Right renal cortex interstitium (tissue), 3 donors: ENCODE measurements around the gene RFPL2. TPM values are rescaled to one million over a fixed set of nuclear protein-coding genes. Genes with fewer than 3 reads are reported as not detected.

Experiments
- DNase-seq, 3 donors: peaks; one replicate each; pipeline ENCODE4 v3.0.0-alpha.2; 2013; ENCODE audit warnings: low read depth in 3 of 3, low spot score in 2 of 3
- polyA plus RNA-seq, 3 donors: library from polyadenylated mRNA; unstranded; fragments of 120-200 nt; gene quantifications; one replicate each; pipeline ENCODE4 v1.2.1, GENCODE V29; 2013; ENCODE audit not compliant: insufficient read length in 3 of 3

RFPL2 gene
- under 1 TPM; 0.25 to 0.58 (median 0.35) TPM for polyA plus RNA-seq

GRCh38 chr22:32204856-32205722 is at the start of gene RFPL2:
RFPL2 (minus strand) TSS chr22:32205073; CDS start chr22:32202451, 2,622 bp downstream.
- no peak for DNase-seq

DNA sequence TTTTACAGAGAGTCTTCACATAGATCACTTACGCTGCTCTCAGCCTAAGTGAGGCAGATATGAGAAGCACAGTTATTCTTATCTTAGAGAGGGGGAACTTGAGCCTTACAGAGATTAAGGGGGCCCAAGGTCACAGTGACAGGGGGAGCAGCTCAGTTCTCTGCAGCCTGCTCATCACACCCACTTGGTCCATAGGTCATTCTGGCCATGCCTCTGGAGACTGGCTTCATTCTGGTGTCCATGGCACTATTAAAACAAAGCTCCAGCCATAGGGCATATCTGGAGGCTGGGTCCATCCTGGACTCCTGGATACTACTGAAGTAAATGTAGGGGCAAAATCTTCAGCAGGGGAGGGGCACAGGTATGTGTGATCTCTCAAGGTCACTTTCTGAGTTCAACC is 44.4 kb upstream of the RFPL2 start:
- DNase-seq = no peak

DNA sequence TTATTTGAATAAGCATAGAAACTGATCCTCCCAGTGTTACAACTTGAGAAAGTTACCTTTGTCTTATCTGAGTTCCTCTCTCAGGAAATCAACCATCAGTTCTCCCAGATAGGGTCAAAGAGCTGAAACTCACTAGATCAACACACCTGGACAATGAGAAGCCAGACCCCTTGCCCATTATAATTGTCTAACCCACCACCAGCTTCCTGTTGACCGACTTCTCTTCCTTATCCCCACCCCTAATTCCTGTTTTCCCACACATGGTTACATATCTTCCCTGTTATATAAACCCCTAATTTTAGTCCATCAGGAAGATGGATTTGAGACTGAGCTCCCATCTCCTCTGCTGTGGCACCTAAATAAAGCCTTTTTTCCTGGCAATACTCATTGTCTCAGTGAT is 43.4 kb upstream of the RFPL2 start:
- no peak for DNase-seq

DNA sequence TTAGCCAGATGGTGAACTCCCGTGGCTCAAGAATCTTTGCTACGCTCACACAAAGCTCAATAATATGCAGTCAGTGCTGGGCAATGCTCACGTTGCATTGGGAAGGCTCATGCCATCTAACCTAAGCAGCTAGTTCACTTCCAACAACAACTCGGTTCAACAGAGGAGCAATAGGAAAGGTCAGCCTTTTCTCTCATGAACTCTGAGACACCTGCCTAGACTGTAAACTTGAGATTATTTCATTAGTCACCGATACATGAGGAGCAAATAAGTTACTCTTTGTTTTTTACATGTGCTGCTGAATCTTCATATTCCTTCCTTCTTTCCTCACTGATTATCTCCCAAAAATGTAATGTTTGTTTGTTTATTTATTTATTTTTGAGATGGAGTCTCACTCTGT is 41.3 kb upstream of the RFPL2 start:
- no peak for DNase-seq

- DNase-seq = no peak
Measured at GRCh38 chr22:32245042-32245441, 40.2 kb upstream of the RFPL2 start.

DNA sequence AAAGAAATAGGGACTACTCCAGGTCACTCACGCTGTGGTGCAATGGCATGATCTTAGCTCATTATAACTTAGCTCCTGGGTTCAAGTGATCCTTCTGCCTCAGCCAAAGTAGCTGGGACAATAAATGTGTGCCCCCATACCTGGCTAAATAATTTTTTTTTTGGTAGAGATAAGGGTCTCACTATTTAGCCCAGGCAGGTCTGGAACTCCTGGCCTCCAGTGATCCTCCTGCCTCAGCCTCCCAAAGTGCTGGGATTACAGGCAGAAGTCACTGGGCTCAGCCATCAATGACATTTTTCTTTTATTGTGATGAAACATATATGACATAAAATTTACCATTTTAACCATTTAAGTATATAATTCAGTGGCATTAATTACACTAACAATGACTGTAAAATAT is 39.7 kb upstream of the RFPL2 start:
- no peak for DNase-seq

- DNase-seq = no peak
Measured at GRCh38 chr22:32240461-32240860, 35.6 kb upstream of the RFPL2 start.

DNA sequence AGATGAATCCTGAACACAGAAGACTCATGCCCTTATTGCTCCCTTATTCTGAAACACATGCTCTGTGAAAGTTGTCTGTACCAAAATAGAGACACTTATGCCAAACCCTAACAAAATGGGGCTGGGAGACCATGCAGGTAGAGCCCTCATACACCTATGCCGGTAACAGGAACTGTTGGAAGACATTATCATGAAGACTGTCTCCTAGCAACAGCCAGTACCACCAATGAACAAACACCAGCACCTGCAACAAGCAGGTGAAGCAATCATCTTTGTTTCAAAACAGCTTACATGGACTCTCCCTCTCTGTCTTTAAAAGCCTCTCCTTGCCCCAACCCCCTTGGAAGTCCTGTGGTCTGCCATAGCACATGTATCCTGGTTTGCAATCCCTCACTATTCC is 33.0 kb upstream of the RFPL2 start:
- DNase-seq = no peak

- DNase-seq = no peak
Measured at GRCh38 chr22:32236970-32237369, 32.1 kb upstream of the RFPL2 start.

- DNase-seq = no peak
Measured at GRCh38 chr22:32233091-32233490, 28.2 kb upstream of the RFPL2 start.

DNA sequence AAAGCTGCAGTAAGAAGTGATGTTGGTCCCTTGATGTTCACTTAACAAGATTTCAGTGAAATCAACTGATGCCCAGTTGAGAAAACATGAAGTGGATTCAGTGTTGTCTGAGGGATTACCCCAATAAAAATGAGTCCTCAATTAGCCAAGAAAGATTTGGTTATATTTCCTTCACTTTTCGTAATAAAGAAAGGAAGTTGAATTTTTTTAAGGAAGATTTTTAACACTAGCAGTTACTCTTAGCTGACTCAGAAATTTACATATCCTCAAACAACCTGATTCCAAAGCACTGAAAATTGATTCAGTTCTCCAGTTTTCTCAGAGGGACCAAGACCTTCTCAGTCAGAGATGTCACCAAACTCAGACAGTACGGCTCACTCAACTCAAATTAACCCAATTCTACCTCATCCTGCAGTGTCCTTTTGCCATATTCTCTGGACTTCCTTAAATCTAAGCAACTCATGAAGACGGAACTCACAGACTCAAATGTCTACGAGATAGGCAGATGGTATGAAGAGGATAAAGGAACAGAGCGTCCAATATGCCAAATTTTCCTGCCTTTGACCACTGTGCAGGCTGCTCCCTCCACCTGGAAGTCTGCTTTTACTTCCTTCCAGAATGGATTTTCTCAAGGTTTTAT is 27.4 kb upstream of the RFPL2 start:
- no peak for DNase-seq

GRCh38 chr22:32226326-32227104 is 21.6 kb upstream of the RFPL2 start:
- DNase-seq = no peak

DNA sequence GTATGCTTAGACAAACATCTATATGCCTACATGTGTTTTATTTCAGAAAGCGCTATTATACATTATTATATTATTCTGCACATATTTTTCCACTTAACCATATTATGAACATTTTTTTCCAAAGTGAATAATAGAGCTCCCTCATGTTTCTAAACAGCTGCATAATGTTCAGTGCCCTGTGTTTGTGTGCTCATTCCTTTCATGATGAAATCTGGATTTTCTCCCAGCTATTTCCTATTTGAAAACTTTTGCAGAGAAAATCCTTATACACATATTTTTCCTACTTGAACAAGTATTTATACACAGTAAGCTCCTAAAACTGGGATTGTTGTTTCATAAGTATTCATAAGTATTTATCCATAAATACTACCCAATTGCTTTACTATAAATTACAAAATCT is 18.1 kb upstream of the RFPL2 start:
- DNase-seq = no peak

GRCh38 chr22:32219026-32219425 is 14.2 kb upstream of the RFPL2 start:
- no peak for DNase-seq

DNA sequence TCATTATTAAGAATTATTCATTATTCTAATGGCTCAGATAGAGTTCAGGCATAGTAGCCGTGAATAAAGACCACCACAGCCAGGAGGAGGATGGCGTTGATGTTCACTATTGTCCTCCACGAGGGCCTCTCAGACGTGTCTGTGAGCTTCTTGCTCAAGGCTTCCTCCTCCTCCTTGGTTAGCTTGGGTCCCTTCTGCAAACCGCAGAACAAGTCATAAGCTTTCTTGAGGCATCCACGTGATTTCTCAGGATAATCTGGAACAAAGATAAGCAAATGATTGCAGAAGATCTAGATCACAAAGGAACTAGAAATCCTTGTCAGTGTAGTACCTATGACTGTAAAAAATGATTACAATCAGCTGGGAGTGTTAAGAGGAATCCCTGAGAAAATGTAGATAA is 13.6 kb upstream of the RFPL2 start:
- no peak for DNase-seq

- DNase-seq = no peak
Measured at GRCh38 chr22:32217465-32217864, 12.6 kb upstream of the RFPL2 start.

DNA sequence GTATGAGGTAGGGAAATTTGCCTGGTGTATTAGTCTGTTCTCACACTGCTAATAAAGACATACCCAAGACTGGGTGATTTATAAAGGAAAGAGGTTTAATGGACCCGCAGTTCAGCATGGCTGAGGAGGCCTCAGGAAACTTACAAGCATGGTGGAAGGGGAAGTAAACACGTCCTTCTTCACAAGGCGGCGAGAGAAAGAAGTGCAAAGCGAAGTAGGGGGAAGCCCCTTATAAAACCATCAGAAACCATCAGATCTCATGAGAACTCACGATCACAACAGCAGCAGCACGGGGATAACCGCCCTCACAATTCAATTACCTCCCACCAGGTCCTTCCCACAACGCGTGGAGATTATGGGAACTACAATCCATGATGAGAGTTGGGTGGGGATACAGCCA is 12.0 kb upstream of the RFPL2 start:
- DNase-seq = no peak

DNA sequence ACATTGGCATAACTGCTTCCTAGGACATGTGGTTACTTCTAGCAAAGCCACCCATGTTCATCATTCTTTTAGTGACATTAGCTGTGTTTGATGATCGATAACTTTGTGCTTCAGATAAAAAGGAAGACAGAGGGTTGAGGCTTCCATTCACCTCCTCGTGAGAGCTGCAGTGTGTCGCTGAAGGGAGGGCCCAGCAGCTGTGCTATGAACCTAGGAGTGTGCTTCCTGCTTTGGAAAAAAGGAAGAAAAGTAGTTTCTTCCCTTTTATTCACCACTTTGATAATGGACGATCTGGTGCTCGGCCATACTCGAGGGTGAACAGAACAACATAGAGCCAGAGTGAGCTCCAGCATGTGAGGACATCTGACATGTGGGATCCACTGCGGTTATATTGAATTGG is 6.1 kb upstream of the RFPL2 start:
- no peak for DNase-seq

- DNase-seq = no peak
Measured at GRCh38 chr22:32208681-32209080, 3.8 kb upstream of the RFPL2 start.

DNA sequence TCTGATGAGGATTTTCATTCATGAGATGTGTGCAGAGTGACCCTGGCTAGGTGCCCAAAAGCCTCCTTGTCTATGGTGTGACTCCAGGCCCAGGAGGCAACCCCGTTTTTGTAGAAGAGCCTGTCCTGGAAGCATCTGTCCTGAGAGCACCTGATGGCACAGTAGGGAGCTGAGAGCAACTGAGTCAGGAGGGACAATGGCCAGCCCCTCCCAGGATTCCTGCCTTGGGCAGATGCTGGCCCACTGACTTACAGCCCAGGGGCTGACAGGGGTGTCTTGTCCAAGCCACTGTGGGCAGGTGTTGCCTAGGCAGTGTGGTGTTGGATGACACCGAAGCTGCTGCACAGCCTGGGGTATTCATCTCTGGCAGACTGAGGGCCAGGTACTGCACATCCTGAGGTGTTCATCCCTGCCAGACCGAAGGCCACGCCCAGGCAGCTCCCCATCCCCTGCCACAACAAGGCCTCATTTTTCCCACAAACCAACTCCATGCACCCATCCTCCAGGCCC is 3.2 kb upstream of the RFPL2 start:
- no peak for DNase-seq
